GM18526 (cell line): Measurements from ENCODE around the gene PROC.

ENCODE experiments used
- POLR2A ChIP-seq: IDR thresholded peaks from 3 replicates; pipeline ENCODE4 v1.6.1; 2011; ENCODE audit not compliant: insufficient read length; ENCODE audit errors: extremely low read depth

PROC gene

GRCh38 chr2:127418300-127419111 is at the start of gene PROC:
PROC (plus strand) TSS chr2:127418427; CDS start chr2:127419943, 1,516 bp downstream.
- no peak for TF ChIP-seq POLR2A

- TF ChIP-seq POLR2A, result no peak
Measured at GRCh38 chr2:127370010-127370409, 48.2 kb upstream of the PROC start.

- no peak for TF ChIP-seq POLR2A
Measured at GRCh38 chr2:127371037-127371436, 47.2 kb upstream of the PROC start.

- no peak for TF ChIP-seq POLR2A
Measured at GRCh38 chr2:127373362-127374083, 44.7 kb upstream of the PROC start.

- TF ChIP-seq POLR2A, result no peak
Measured at GRCh38 chr2:127376257-127376656, 42.0 kb upstream of the PROC start.

- TF ChIP-seq POLR2A, result no peak
Measured at GRCh38 chr2:127377262-127377661, 41.0 kb upstream of the PROC start.

GRCh38 chr2:127378720-127379119 is 39.5 kb upstream of the PROC start:
- no peak for TF ChIP-seq POLR2A

- no peak for TF ChIP-seq POLR2A
Measured at GRCh38 chr2:127379712-127380355, 38.4 kb upstream of the PROC start.

GRCh38 chr2:127381762-127382161 is 36.5 kb upstream of the PROC start:
- TF ChIP-seq POLR2A, result no peak

- no peak for TF ChIP-seq POLR2A
Measured at GRCh38 chr2:127382831-127383230, 35.4 kb upstream of the PROC start.

GRCh38 chr2:127384529-127384928 is 33.7 kb upstream of the PROC start:
- TF ChIP-seq POLR2A, result no peak

- no peak for TF ChIP-seq POLR2A
Measured at GRCh38 chr2:127386246-127386645, 32.0 kb upstream of the PROC start.

GRCh38 chr2:127386764-127387654 is 31.2 kb upstream of the PROC start:
- TF ChIP-seq POLR2A, result no peak

GRCh38 chr2:127387655-127388422 is 30.4 kb upstream of the PROC start, which contains the start of gene MAP3K2:
MAP3K2 (minus strand) TSS chr2:127387975; CDS start chr2:127343129, 44,846 bp downstream.
- peak; percentile 81 for TF ChIP-seq POLR2A
